Measurements from ENCODE around the gene SLC9A7.

- TF ChIP-seq POLR2A (IDR thresholded peaks at IDR 0.05) (no peak), CTCF (IDR thresholded peaks at IDR 0.05) (no peak), EP300 (IDR thresholded peaks at IDR 0.05) (no peak)
These were observed 33.2 kb upstream of the SLC9A7 start for GRCh38 chrX:46791927-46792809.

Measured in tibial nerve (tissue), 4 donors.